Measurements from ENCODE around the gene RIC3.

DNA sequence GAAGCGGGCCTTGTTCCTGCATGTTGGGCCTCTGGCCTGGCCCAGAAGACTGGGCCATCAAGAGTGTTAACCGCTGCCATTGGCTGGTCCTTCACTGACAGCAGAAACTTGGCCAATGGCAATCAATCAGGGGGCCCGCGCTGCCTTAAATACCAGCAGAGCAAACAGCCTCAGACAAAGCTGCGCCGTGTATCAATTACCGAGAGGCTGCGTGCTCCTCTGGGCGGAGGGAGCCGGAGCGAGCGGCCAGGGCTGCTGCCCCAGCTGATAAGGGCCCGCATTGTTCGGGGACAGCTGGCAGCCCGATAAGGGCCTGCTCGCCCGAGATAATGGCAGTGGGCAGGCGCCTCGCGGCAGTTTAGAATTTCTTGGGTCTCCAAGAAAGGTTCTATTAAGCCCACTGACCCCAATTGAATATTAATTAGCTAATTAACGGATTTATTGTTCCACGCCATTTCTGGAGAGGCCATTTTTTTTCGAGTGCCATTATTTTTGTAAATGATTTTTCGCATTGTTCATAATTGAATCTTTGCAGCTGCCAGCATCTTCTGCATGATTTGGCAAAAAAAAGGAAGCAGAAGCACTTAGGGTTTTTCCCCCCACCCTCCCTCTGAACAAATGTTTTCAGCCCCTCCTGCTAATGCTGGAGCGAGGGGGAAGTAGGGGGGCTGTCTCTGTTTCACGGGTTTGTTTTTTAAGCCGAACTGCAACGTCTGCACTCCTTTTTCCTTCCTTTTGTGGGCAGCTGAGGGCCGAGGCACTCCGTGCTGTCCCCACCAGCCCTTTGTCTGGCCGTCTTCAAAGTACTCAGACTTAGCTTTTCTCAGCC, 37.6 kb upstream of the RIC3 start:
- TF ChIP-seq, protein P1, sequence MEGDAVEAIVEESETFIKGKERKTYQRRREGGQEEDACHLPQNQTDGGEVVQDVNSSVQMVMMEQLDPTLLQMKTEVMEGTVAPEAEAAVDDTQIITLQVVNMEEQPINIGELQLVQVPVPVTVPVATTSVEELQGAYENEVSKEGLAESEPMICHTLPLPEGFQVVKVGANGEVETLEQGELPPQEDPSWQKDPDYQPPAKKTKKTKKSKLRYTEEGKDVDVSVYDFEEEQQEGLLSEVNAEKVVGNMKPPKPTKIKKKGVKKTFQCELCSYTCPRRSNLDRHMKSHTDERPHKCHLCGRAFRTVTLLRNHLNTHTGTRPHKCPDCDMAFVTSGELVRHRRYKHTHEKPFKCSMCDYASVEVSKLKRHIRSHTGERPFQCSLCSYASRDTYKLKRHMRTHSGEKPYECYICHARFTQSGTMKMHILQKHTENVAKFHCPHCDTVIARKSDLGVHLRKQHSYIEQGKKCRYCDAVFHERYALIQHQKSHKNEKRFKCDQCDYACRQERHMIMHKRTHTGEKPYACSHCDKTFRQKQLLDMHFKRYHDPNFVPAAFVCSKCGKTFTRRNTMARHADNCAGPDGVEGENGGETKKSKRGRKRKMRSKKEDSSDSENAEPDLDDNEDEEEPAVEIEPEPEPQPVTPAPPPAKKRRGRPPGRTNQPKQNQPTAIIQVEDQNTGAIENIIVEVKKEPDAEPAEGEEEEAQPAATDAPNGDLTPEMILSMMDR (IDR thresholded peaks at IDR 0.05; ENCODE audit: low read depth, low read length) = no peak
- TF ChIP-seq EZH2phosphoT487 (IDR thresholded peaks at IDR 0.05; ENCODE audit: low read depth) = no peak
